ENCODE measurements around the gene RUNDC3A.
"Not testable (repeated sequence)": the region's sequence is repeated elsewhere in the genome, so short reads cannot be mapped to it uniquely, and the experiment has no call there.

RUNDC3A gene

GRCh38 chr17:44331249-44331760 lies 22.9 kb downstream of the RUNDC3A start:
- DNase-seq (ENCODE audit: extremely low read depth, low read depth): no peak
- TF ChIP-seq, protein P1, sequence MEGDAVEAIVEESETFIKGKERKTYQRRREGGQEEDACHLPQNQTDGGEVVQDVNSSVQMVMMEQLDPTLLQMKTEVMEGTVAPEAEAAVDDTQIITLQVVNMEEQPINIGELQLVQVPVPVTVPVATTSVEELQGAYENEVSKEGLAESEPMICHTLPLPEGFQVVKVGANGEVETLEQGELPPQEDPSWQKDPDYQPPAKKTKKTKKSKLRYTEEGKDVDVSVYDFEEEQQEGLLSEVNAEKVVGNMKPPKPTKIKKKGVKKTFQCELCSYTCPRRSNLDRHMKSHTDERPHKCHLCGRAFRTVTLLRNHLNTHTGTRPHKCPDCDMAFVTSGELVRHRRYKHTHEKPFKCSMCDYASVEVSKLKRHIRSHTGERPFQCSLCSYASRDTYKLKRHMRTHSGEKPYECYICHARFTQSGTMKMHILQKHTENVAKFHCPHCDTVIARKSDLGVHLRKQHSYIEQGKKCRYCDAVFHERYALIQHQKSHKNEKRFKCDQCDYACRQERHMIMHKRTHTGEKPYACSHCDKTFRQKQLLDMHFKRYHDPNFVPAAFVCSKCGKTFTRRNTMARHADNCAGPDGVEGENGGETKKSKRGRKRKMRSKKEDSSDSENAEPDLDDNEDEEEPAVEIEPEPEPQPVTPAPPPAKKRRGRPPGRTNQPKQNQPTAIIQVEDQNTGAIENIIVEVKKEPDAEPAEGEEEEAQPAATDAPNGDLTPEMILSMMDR (IDR thresholded peaks at IDR 0.05; ENCODE audit: low read depth, low read length): peak; percentile 67

DNA sequence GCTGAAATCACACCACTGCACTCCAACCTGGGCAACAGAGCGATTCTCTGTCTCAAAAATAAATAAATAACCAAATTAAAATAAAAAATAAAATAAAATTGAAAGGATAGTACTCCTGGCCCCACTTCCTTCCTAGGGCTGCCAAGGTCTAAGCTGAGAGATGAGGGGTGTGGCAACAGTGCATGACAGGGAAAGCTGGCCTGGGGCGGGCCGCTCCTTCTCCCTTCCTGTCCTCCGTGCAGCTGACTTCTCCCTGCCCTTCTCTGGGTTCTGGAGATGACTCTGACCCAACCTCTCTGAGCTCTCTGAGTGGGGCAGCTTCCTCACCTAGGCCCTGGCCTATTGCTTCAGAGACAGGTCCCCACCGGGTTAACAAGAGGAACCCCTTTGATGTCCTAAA lies 25.0 kb downstream of the RUNDC3A start:
- TF ChIP-seq, protein P1 (IDR thresholded peaks at IDR 0.05; ENCODE audit: low read depth, low read length): no peak
- DNase-seq (ENCODE audit: extremely low read depth, low read depth): no peak

- no peak for DNase-seq (ENCODE audit: extremely low read depth, low read depth)
- TF ChIP-seq, protein P1 (IDR thresholded peaks at IDR 0.05; ENCODE audit: low read depth, low read length): no peak
Observed at GRCh38 chr17:44334315-44334714, 25.9 kb downstream of the RUNDC3A start.

DNA sequence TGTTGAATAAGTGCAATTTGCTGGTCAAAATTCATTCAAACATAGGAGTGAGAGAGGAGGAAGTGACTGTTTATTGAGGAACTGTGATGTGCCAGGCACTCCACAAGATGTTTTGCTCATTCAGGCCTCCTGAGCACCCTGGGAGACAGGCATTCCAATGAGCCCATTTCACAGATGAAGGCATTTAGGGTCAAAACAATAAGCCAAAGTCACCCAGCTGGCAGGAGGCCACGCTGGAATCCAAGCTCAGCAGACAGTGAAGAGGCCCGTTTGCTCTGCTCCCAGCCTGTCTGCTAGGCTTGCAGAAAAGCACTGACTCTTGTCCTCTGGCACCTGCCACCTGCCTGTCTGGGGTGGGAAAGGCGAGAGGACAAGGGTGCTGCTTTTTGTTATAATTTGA lies 26.3 kb downstream of the RUNDC3A start:
- DNase-seq (ENCODE audit: extremely low read depth, low read depth): no peak
- TF ChIP-seq, protein P1 (IDR thresholded peaks at IDR 0.05; ENCODE audit: low read depth, low read length): no peak

DNA sequence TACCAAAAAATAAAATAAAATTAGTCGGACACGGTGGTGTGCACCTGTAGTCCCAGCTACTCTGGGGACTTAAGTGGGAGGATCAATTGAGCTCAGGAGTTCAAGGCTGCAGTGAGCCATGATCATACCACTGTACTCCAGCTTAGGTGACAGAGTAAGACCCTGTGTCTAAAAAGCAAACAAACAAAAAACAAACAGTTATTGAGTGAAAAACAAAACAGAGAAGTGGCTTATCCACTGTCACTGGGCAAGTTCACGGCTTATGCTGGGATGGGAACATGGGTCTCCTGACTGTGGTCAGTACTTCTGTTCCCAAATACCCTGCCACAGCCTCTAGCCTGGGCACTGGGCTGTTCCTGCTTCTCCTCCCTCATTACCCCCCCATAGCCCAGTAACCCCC lies 27.2 kb downstream of the RUNDC3A start:
- no peak for DNase-seq (ENCODE audit: extremely low read depth, low read depth)
- TF ChIP-seq, protein P1 (IDR thresholded peaks at IDR 0.05; ENCODE audit: low read depth, low read length): no peak

GRCh38 chr17:44335968-44336367 lies 27.6 kb downstream of the RUNDC3A start:
- no peak for DNase-seq (ENCODE audit: extremely low read depth, low read depth)
- TF ChIP-seq, protein P1 (IDR thresholded peaks at IDR 0.05; ENCODE audit: low read depth, low read length): no peak

- TF ChIP-seq, protein P1 (IDR thresholded peaks at IDR 0.05; ENCODE audit: low read depth, low read length): no peak
- no peak for DNase-seq (ENCODE audit: extremely low read depth, low read depth)
Observed at GRCh38 chr17:44338702-44339101, 30.3 kb downstream of the RUNDC3A start.

DNA sequence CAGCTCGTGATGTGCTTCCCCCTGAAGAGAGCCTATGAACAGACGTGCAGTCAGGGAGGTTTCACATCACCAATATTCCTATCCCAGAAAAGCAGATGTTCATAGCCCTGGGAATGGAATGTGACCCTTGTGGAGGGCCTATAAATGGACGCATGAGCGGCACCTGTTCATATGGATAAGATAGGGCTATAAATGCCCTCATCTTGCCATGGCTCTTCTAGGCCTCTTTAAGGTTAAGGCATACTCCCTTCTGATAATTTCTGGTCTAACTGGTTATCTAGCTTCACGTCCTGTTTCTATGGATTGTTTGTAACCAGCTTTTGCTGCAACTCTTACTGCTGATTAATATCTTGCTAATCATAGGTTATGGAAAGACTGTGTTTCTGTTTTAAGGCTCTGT lies 32.2 kb downstream of the RUNDC3A start:
- DNase-seq (ENCODE audit: extremely low read depth, low read depth): not testable (repeated sequence)
